ENCODE data around the gene NUDT3.

GRCh38 chr6:34319471-34319885 is 73.0 kb downstream of the NUDT3 start:
- TF ChIP-seq JUND (IDR thresholded peaks at IDR 0.05) (no peak), EZH2phosphoT487 (IDR thresholded peaks at IDR 0.05; ENCODE audit: borderline replicate concordance, low read depth) (no peak), YY1 (IDR thresholded peaks at IDR 0.05; ENCODE audit: low read depth) (no peak), POLR2AphosphoS5 (IDR thresholded peaks at IDR 0.05; ENCODE audit: low read depth, low read length) (no peak)
